ENCODE data around the gene SOX5.

Gene SOX5

GRCh38 chr12:23949348-23950209 is at the start of gene SOX5:
SOX5 (minus strand) TSS chr12:23949670; CDS start chr12:23949601, 69 bp downstream.
- DNase-seq (ENCODE audit: low read depth): no peak

GRCh38 chr12:23987046-23987445 is 37.6 kb upstream of the SOX5 start:
- DNase-seq (ENCODE audit: low read depth): no peak

GRCh38 chr12:23980826-23981225 is 31.4 kb upstream of the SOX5 start:
- DNase-seq (ENCODE audit: low read depth): no peak

- no peak for DNase-seq (ENCODE audit: low read depth)
Observed at GRCh38 chr12:23964812-23965211, 15.3 kb upstream of the SOX5 start.

DNA sequence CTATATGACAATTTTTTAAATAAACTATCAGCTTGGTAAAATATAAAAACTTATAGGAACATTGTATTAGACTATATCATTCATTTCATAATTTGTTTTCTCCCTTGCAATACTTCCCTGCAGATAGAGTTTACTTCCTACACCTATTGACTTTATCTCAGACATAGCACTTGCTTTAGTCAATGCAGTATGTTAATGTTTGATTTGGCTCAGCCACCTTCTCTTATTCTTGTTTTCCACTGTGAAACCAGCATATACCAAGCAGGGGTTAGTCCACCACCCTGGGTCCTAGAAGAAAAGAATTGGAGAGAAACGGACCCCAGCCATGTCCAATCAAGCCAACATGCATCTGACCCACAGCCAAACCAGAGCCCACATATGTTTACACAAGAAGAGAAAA is 10.4 kb upstream of the SOX5 start:
- DNase-seq (ENCODE audit: low read depth): no peak

GRCh38 chr12:23954332-23954731 is 4.9 kb upstream of the SOX5 start:
- DNase-seq (ENCODE audit: low read depth): no peak

GRCh38 chr12:23952071-23952470 is 2.6 kb upstream of the SOX5 start:
- DNase-seq (ENCODE audit: low read depth): no peak

DNA sequence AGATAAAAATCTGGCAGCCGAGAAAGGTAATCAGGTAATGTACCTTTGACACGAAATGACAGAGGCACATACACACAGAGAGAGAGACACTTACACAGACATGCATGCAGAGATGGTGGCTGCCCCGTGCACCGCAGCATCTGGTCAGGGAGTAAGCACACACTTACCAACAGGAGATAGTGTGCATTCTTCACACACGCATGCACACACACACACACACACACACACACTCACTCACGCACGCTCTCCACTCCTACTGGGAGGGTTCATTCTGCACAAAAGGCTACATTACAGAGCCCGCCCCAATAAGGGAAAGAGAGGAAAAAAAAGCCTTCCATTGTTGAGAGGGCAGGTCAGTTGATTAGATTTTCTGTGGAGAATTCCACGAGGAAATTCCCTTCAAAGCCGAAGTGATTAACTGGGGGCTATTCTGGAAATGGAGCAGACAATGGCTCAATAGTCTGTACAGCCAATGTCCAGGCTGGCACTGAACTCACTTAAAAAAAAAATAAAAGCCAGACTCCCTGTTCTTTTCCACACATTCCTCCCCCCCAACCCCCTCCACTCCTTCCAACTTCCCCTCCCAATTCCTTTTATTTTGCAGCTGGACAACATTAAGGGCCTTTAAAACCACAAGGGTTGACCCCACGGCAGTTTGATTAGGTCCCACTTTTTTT is 1.4 kb upstream of the SOX5 start:
- DNase-seq (ENCODE audit: low read depth): no peak

- no peak for DNase-seq (ENCODE audit: low read depth)
Observed at GRCh38 chr12:23950210-23950774, 822 bp upstream of the SOX5 start.

GRCh38 chr12:23948291-23948690 is 1.2 kb downstream of the SOX5 start:
- DNase-seq (ENCODE audit: low read depth): no peak

DNA sequence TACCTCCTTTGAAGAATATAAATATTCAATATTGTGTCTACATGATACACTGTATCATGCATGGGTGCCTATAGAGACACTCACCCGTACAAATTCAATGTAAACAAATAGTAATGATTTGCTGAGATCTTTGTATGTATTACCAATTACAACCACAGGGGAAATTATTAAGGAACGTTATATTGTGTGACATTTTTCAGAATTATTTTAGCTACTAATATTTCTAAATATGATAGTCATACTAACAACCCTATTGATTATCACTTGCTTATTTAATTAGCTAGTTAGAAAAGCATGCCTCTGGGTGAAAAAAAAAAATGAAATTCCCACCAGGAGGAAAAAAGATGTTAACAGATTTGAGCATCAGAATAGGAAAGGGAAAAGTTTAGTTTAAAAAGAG is 2.1 kb downstream of the SOX5 start:
- no peak for DNase-seq (ENCODE audit: low read depth)

DNA sequence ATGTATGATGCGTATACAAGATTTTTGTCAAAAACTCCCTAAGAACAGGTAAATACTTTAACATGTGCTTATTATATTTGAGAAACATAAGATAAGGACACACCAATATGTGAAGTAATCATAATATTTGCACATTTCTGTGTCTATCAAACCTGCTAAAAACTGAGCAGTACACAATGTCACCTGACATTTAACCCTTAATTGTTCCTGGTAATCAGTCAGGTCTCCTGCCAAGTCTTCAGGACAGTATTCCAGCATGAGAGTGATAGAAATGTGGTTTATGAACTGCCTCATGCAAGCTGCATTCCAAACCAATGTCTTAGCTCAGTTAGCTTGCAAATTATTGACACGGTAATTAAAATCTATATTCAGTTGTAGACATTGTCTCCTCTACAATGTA is 4.2 kb downstream of the SOX5 start:
- no peak for DNase-seq (ENCODE audit: low read depth)

DNA sequence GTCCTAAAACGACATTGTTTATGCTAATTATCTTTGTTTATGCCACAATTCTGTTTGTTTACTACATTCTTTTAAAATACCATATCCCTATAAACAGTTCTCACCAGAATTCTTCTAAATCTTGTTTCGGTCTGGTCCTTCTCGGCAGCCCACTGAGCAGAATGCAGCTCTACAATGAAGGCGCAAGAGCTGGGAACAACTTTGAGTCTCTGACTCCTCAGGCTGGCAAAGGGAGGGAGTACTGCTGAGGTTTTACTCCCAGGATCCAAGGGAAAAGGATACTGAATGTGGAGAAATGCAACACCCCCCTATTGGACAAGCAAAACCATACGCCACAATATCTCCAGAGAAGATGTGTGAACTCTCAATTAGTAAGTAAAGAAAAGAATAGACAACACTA is 5.4 kb downstream of the SOX5 start:
- DNase-seq (ENCODE audit: low read depth): no peak

GRCh38 chr12:23942841-23943240 is 6.6 kb downstream of the SOX5 start:
- no peak for DNase-seq (ENCODE audit: low read depth)

GRCh38 chr12:23941780-23942179 is 7.7 kb downstream of the SOX5 start:
- DNase-seq (ENCODE audit: low read depth): no peak

DNA sequence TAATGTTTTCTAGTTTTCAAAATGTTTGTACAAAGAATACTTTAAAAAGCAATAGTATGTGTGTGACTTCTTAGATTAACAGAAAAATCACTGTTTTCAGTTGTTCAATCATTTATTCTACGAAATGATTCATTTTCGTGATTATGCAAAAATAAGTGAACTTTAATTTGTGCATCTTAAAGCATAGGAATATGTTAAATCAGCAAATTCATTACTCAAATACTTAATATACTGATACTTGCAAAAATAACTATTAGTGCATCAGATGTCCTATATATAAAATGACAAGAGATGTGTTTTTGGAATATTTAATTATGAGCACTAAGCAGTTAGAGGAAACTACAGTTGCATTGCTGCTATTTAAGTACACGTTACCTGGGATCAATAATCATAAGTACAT is 11.0 kb downstream of the SOX5 start:
- DNase-seq (ENCODE audit: low read depth): no peak

- DNase-seq (ENCODE audit: low read depth): no peak
Observed at GRCh38 chr12:23931176-23931575, 18.3 kb downstream of the SOX5 start.

DNA sequence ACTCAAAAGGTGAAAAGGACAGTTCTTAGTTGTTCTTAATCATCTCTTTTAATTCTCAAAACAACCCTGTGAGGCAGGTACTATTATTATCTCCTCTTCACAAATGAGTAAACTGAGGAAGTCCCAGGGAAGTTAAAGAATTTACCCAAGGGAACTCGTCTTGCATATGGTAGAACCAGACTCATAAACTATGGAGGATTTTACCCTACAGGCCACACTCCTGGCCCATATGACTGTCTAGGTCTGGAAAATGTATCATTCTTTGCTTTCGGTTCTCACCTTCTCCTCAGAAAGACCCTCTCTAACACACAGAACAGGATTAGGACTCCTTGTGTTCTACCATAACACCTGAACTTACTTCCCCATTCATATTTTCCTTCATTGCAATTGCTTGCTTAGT is 18.9 kb downstream of the SOX5 start:
- DNase-seq (ENCODE audit: low read depth): no peak

DNA sequence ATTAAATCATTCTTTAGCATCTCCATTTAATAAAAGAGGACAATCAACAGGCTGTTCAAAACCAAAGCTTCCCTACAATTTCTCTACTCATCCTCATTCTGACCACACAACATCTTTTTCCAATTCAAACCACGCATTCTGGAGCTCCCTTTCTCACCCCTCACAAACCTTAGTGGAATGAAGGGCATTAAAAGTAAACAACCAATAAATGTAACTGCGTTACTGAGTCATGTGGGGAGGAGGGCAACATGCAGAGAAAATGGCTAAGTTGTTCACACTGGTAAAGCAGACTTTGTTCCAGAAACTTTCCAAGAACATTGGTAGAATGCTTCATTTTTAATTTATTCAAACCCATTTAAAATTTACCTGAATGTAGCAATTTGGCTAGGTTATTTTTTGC is 19.6 kb downstream of the SOX5 start:
- DNase-seq (ENCODE audit: low read depth): no peak

DNA sequence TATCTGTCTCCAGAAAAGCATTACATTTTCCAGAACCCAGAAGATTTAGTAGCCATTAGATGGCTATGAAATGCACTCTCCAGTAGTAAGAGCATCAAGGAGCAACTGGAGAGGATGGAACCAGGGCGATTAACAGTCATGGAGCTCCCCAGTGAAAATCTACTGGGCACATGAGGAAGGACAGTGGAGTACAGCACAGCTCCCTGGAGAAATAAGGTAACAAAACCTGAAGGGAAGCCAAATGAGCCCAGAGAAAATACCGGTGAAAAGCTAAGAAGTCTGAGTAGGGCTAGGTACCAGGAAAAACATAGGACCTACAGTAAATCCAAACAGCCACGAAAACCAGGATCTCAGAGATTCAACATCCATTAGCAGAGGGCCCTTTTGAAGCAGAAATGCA is 21.6 kb downstream of the SOX5 start:
- no peak for DNase-seq (ENCODE audit: low read depth)

- no peak for DNase-seq (ENCODE audit: low read depth)
Observed at GRCh38 chr12:23921099-23921856, 28.2 kb downstream of the SOX5 start.

- DNase-seq (ENCODE audit: low read depth): no peak
Observed at GRCh38 chr12:23911574-23911973, 37.9 kb downstream of the SOX5 start.

GRCh38 chr12:23909551-23909950 is 39.9 kb downstream of the SOX5 start:
- no peak for DNase-seq (ENCODE audit: low read depth)
